K562 (cell line): ENCODE results near the gene PXDC1. TPM values are rescaled to one million over a fixed set of nuclear protein-coding genes. Genes with fewer than 3 reads are reported as not detected.
A peak's percentile ranks its signal among the peaks of the same experiment; 100 is the strongest.

Source experiments
- SAP30 ChIP-seq: fragments of 200-600 bp; sonication (generic); IDR thresholded peaks from 2 replicates; pipeline ENCODE4 v1.6.1; 2012; ENCODE audit warnings: borderline replicate concordance, low read depth, mild to moderate bottlenecking, moderate library complexity, low read length, control low read depth, inconsistent platforms; ENCODE audit not compliant: insufficient read depth, poor library complexity, severe bottlenecking
- polyA plus RNA-seq, 8 experiments: library from polyadenylated mRNA; depleted of rRNA in 4 of 8; stranded (reverse) in 5 of 8; unstranded in 3 of 8; fragments of >200 nt; fragmentation: Nextera tagmentation in 2 of 8; fragmentation: Illumina TruSeq in 1 of 8; extraction: Ambion mirVana in 2 of 8; extraction: Trizol in 1 of 8; gene quantifications; 2 replicates each; pipeline versions ENCODE4 v1.2.1 to v1.2.3, GENCODE V29; 2011 to 2014; ENCODE audit warnings: inconsistent platforms in 1 of 8, missing spikeins in 1 of 8
- total RNA-seq, 7 experiments: library from RNA; depleted of rRNA in 6 of 7; stranded (reverse); fragments of >200 nt in 6 of 7; fragmentation: Illumina TruSeq in 2 of 7; extraction: Trizol in 2 of 7; gene quantifications; 2 replicates each; pipeline versions ENCODE4 v1.2.1 to v1.2.3, GENCODE V29; 2011 to 2021; ENCODE audit warnings: low replicate concordance in 1 of 7
- TF ChIP-seq, protein P1 (sequence below): fragments of 450-650 bp; IDR thresholded peaks from 2 replicates; pipeline ENCODE4 v1.6.1; 2016; ENCODE audit warnings: mild to moderate bottlenecking, moderate library complexity
- TF ChIP-seq, protein P2 (sequence below): sonication (generic); formaldehyde crosslinking; IDR thresholded peaks from 2 replicates; pipeline ENCODE4 v1.8.1; 2023; ENCODE audit warnings: mild to moderate bottlenecking, missing genetic modification reagents
- TF ChIP-seq, protein P3 (sequence below): fragments of 450-650 bp; formaldehyde crosslinking; IDR thresholded peaks from 2 replicates; pipeline ENCODE4 v1.4.0; 2020; ENCODE audit warnings: mild to moderate bottlenecking, moderate library complexity

PXDC1 gene
- total and polyA plus RNA-seq, 9 of the 15 experiments (the other 6 are each of a cell fraction or from before 2014, with no cell fraction given), result 0.09 to 0.33 (median 0.16) TPM; not detected in 5

DNA sequence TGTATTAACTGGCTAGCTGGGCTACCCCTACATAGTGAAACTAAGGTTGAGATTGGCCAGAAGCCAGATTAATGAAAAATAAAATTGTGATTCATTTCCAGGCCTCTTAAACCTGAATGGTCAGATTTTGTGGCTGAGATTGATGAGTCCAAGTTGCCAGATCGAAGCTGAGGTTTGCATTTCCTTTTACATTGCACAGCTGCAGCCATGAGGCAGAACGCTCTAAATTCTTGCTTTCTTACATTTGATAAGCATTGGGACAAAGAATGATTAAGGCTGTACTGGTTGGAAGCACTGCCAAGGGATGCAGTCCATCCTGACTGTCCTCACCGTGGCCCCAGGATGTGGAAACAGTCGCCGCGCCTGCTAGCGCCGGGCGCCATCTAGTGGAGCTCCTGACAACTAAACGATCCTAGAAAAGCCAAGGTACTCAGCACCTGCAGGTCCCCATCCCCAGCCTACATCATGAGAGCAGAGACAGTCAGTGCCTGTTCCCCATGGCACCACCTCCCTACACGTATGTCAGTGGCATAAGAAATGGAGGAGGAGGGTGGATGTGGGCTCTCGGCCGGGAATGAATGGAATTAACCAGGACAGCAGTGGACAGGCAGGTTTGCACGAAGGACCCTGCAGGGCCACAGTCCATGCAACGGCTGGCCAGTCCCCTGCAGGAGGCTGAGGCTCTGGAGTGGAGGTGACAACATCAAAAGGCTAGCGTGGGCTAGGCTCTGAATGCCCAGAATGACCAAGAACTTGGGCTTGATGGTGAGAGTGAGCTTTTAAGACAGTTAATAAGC is 19.0 kb downstream of the PXDC1 start (continued):
- TF ChIP-seq, protein P1, sequence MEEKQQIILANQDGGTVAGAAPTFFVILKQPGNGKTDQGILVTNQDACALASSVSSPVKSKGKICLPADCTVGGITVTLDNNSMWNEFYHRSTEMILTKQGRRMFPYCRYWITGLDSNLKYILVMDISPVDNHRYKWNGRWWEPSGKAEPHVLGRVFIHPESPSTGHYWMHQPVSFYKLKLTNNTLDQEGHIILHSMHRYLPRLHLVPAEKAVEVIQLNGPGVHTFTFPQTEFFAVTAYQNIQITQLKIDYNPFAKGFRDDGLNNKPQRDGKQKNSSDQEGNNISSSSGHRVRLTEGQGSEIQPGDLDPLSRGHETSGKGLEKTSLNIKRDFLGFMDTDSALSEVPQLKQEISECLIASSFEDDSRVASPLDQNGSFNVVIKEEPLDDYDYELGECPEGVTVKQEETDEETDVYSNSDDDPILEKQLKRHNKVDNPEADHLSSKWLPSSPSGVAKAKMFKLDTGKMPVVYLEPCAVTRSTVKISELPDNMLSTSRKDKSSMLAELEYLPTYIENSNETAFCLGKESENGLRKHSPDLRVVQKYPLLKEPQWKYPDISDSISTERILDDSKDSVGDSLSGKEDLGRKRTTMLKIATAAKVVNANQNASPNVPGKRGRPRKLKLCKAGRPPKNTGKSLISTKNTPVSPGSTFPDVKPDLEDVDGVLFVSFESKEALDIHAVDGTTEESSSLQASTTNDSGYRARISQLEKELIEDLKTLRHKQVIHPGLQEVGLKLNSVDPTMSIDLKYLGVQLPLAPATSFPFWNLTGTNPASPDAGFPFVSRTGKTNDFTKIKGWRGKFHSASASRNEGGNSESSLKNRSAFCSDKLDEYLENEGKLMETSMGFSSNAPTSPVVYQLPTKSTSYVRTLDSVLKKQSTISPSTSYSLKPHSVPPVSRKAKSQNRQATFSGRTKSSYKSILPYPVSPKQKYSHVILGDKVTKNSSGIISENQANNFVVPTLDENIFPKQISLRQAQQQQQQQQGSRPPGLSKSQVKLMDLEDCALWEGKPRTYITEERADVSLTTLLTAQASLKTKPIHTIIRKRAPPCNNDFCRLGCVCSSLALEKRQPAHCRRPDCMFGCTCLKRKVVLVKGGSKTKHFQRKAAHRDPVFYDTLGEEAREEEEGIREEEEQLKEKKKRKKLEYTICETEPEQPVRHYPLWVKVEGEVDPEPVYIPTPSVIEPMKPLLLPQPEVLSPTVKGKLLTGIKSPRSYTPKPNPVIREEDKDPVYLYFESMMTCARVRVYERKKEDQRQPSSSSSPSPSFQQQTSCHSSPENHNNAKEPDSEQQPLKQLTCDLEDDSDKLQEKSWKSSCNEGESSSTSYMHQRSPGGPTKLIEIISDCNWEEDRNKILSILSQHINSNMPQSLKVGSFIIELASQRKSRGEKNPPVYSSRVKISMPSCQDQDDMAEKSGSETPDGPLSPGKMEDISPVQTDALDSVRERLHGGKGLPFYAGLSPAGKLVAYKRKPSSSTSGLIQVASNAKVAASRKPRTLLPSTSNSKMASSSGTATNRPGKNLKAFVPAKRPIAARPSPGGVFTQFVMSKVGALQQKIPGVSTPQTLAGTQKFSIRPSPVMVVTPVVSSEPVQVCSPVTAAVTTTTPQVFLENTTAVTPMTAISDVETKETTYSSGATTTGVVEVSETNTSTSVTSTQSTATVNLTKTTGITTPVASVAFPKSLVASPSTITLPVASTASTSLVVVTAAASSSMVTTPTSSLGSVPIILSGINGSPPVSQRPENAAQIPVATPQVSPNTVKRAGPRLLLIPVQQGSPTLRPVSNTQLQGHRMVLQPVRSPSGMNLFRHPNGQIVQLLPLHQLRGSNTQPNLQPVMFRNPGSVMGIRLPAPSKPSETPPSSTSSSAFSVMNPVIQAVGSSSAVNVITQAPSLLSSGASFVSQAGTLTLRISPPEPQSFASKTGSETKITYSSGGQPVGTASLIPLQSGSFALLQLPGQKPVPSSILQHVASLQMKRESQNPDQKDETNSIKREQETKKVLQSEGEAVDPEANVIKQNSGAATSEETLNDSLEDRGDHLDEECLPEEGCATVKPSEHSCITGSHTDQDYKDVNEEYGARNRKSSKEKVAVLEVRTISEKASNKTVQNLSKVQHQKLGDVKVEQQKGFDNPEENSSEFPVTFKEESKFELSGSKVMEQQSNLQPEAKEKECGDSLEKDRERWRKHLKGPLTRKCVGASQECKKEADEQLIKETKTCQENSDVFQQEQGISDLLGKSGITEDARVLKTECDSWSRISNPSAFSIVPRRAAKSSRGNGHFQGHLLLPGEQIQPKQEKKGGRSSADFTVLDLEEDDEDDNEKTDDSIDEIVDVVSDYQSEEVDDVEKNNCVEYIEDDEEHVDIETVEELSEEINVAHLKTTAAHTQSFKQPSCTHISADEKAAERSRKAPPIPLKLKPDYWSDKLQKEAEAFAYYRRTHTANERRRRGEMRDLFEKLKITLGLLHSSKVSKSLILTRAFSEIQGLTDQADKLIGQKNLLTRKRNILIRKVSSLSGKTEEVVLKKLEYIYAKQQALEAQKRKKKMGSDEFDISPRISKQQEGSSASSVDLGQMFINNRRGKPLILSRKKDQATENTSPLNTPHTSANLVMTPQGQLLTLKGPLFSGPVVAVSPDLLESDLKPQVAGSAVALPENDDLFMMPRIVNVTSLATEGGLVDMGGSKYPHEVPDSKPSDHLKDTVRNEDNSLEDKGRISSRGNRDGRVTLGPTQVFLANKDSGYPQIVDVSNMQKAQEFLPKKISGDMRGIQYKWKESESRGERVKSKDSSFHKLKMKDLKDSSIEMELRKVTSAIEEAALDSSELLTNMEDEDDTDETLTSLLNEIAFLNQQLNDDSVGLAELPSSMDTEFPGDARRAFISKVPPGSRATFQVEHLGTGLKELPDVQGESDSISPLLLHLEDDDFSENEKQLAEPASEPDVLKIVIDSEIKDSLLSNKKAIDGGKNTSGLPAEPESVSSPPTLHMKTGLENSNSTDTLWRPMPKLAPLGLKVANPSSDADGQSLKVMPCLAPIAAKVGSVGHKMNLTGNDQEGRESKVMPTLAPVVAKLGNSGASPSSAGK, result no peak
- TF ChIP-seq, protein P2, sequence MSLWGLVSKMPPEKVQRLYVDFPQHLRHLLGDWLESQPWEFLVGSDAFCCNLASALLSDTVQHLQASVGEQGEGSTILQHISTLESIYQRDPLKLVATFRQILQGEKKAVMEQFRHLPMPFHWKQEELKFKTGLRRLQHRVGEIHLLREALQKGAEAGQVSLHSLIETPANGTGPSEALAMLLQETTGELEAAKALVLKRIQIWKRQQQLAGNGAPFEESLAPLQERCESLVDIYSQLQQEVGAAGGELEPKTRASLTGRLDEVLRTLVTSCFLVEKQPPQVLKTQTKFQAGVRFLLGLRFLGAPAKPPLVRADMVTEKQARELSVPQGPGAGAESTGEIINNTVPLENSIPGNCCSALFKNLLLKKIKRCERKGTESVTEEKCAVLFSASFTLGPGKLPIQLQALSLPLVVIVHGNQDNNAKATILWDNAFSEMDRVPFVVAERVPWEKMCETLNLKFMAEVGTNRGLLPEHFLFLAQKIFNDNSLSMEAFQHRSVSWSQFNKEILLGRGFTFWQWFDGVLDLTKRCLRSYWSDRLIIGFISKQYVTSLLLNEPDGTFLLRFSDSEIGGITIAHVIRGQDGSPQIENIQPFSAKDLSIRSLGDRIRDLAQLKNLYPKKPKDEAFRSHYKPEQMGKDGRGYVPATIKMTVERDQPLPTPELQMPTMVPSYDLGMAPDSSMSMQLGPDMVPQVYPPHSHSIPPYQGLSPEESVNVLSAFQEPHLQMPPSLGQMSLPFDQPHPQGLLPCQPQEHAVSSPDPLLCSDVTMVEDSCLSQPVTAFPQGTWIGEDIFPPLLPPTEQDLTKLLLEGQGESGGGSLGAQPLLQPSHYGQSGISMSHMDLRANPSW (CRISPR knock-in tag), result 0 out of 2 replicates have a peak, but pooled peaks have one; percentile 67
- no peak for TF ChIP-seq SAP30
- TF ChIP-seq, protein P3, sequence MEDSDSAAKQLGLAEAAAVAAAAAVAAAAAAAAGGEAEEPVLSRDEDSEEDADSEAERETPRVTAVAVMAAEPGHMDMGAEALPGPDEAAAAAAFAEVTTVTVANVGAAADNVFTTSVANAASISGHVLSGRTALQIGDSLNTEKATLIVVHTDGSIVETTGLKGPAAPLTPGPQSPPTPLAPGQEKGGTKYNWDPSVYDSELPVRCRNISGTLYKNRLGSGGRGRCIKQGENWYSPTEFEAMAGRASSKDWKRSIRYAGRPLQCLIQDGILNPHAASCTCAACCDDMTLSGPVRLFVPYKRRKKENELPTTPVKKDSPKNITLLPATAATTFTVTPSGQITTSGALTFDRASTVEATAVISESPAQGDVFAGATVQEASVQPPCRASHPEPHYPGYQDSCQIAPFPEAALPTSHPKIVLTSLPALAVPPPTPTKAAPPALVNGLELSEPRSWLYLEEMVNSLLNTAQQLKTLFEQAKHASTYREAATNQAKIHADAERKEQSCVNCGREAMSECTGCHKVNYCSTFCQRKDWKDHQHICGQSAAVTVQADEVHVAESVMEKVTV (CRISPR knock-in tag), result peak; percentile 99
